ENCODE results near the gene TMEM91. TPM values are rescaled to one million over a fixed set of nuclear protein-coding genes. Genes with fewer than 3 reads are reported as not detected.

TMEM91 gene
- total and polyA plus RNA-seq, 2 of the 13 experiments (the other 11 are each of a cell fraction or from before 2014, with no cell fraction given), result 6.3 to 10.3 TPM

DNA sequence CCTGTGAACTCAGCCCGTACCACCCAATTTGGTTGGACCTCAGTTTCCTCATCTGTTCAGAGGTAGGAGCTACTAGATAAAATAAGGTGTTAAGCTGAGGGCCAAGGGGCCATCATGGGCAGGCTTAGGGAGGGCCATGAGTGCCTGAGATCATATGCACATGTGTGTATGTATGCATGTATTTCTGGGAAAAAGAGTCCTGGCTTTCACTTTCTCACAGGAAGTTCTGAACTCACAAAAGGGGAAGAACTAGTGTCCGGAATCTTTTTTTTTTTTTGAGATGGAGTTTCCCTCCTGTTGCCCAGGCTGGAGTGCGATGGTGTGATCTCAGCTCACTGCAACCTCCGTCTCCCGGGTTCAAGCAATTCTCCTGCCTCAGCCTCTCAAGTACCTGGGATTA, 41.5 kb upstream of the TMEM91 start:
- Histone ChIP-seq H3K4me1 (ENCODE audit: insufficient read depth, low read length) (no peaks in the 10 kb centered on the region), H3K4me3 (replicated peaks in 1 of 3; ENCODE audit: insufficient read depth in 1 of 3, low read depth in 2 of 3, low read length in 3 of 3) (no peak overlapping the region), H3K27me3 (ENCODE audit: control insufficient read depth in 1 of 2, insufficient read depth in 2 of 2, low read length in 2 of 2) (no peaks in the 10 kb centered on the region), H3K9me3 (ENCODE audit: low read length) (no peaks in the 10 kb centered on the region), H3K36me3 (replicated peaks in 1 of 2; ENCODE audit: control insufficient read depth in 1 of 2, insufficient read depth in 2 of 2, low read length in 2 of 2) (peaks cover 9 to 49% of the 10 kb centered on the region in 2 experiments; a peak in 4 of 5 replicates), H3K4me2 (ENCODE audit: low read depth, low read length) (no peak overlapping the region), H2AFZ (ENCODE audit: low read length) (no peak overlapping the region), H4K20me1 (ENCODE audit: insufficient read depth, low read length) (no peaks in the 10 kb centered on the region), H3K27ac (ENCODE audit: extremely low read length, insufficient read depth, low read length) (no peak overlapping the region), H3K9ac (ENCODE audit: insufficient read depth, low read depth, low read length) (no peak overlapping the region), H3K79me2 (ENCODE audit: insufficient read depth, low read length) (no peaks in the 10 kb centered on the region)
- FAIRE-seq, result no peak
- in situ Hi-C loops (cut with HindIII; ENCODE audit: extremely low pct_ligation_motif_present, low pct_unique_long_range_greater_than_20kb), result no loop called here
- no peak for ATAC-seq
- DNase-seq (ENCODE audit: low spot score), result no peak
- TF ChIP-seq EHMT2 (IDR thresholded peaks at IDR 0.05; ENCODE audit: borderline replicate concordance, low read depth, low read length), result no peak
- TF ChIP-seq, protein P1, sequence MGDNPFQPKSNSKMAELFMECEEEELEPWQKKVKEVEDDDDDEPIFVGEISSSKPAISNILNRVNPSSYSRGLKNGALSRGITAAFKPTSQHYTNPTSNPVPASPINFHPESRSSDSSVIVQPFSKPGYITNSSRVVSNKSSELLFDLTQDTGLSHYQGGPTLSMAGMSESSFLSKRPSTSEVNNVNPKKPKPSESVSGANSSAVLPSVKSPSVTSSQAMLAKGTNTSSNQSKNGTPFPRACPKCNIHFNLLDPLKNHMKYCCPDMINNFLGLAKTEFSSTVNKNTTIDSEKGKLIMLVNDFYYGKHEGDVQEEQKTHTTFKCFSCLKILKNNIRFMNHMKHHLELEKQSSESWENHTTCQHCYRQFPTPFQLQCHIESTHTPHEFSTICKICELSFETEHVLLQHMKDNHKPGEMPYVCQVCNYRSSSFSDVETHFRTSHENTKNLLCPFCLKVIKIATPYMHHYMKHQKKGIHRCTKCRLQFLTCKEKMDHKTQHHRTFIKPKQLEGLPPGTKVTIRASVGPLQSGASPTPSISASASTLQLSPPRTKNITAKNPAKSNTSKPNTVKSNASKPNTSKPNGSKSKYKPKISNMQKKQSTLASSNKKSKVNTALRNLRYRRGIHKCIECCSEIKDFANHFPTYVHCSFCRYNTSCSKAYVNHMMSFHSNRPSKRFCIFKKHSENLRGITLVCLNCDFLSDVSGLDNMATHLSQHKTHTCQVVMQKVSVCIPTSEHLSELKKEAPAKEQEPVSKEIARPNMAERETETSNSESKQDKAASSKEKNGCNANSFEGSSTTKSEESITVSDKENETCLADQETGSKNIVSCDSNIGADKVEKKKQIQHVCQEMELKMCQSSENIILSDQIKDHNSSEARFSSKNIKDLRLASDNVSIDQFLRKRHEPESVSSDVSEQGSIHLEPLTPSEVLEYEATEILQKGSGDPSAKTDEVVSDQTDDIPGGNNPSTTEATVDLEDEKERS (CRISPR knock-in tag; IDR thresholded peaks at IDR 0.05), result no peak
- no peak for TF ChIP-seq CTCF (CRISPR knock-in tag; IDR thresholded peaks at IDR 0.05)
- TF ChIP-seq MED1 (CRISPR knock-in tag; IDR thresholded peaks at IDR 0.05), result no peak
- 97% methylated on average over 5 of the region's 5 CpGs for WGBS (ENCODE audit: low lambda C conversion rate)
- intact Hi-C loops (cut with micrococcal nuclease; ENCODE audit: unreplicated experiment), result no loop called here
- CTCF ChIA-PET (ENCODE audit: low intra/inter-chr PET ratio, low total read pairs), result no interaction called here
- POLR2A ChIA-PET, result no interaction called here
- BruUV-seq (replicated peaks), result no TSS peak

All from HepG2 (cell line).